ENCODE results near the gene ZBTB12.
A peak's percentile ranks its signal among the peaks of the same experiment; 100 is the strongest.
"Not testable (repeated sequence)": the region's sequence is repeated elsewhere in the genome, so short reads cannot be mapped to it uniquely, and the experiment has no call there.

Gene ZBTB12

GRCh38 chr6:31927242-31927862, 25.5 kb upstream of the ZBTB12 start, which contains the start of gene C2:
Gene C2, plus strand, starts transcription at chr6:31927717. Its CDS starts 36 bp downstream, at chr6:31927753.
- no peak for DNase-seq
- intact Hi-C loops (cut with DNase I) = no loop called here

DNA sequence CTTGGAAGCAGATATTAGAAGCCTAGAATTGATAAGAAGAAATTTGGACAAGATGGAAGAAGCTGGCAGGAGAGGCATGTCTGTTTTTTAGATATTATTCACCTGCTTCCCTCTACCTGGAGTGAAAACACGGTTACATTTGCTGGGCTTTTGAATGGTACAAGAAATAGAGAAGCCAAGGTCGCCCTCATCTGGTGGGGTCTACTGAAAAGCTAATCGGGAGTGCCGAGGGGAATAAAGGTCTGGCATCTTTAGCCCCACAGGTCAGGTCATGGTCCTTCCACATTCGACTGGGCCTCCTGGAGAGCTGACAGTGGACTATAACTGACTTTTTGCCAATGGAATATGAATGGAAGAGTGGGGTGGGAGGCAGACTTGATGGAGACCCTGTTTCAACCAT, 21.1 kb upstream of the ZBTB12 start:
- intact Hi-C loops (cut with DNase I) = no loop called here
- DNase-seq = peak in 14 of 42 donors; percentile 10 to 61 (median 23)

DNA sequence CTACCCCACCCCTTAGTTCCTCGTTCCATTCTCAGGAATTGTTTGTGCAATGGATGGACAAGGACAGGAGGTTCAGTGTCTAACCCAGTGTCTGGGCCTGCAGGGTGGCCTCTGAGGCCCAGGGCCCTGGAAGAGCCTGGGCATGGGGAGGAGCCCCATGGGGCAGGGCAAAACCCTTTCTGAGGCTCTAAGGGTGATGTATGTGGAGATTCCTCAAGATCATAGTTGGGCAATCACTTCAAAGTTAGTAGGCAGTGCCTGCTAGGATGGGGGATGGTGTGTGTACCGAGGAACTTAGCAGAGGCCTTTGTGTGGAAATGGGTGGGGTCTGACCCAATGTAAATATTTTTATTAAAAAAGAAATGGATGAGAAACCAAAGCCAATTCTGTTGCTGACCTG, 18.9 kb upstream of the ZBTB12 start:
- intact Hi-C loops (cut with DNase I) = no loop called here
- no peak for DNase-seq

- no peak for DNase-seq
- intact Hi-C loops (cut with DNase I) = no loop called here
Observed at GRCh38 chr6:31919624-31920303, 17.9 kb upstream of the ZBTB12 start.

GRCh38 chr6:31918069-31918720, 16.3 kb upstream of the ZBTB12 start:
- intact Hi-C loops (cut with DNase I) = no loop called here

DNA sequence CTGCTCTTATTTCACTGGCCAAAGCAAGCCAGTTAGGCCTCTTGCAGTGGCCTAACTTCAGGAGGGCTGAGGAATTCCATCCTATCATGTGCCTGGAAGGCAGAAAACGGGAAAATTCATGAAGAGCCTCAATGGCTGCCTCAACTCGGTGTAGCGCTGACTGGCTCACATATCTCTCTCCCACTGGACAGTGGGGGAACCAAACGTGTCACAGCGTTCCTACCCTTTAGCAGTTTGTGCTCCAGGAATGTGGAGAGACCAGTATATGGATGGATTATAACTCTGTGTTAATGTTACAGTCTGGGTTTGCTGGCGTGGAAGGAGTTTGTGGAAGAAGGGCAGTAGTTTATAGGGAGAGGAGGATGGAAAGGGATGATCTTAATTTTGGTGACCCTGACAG, 13.9 kb upstream of the ZBTB12 start:
- DNase-seq = no peak
- intact Hi-C loops (cut with DNase I) = no loop called here

More at GRCh38 chr6:31918069-31918720, 16.3 kb upstream of the ZBTB12 start:
- DNase-seq = no peak

DNA sequence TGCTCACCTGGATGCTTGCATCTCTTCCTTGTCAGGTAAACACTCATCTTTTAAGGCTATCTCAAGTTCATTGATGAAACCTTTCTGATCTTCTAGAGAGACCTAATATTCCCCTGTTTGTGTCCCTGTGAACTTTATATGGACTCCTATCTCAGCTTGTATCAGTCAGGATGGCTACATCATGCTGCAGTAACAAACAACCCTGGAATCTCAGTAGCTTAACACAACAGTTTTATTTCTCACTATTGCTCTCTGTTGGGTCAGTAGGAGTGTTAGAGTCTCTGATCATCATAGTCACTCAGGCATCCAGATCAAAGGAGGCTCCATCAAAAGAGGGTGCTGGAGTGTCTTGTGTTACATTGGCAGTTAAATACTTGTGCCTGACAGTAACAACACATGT, 13.5 kb upstream of the ZBTB12 start:
- intact Hi-C loops (cut with DNase I) = no loop called here
- DNase-seq = no peak

GRCh38 chr6:31911826-31912585, 10.1 kb upstream of the ZBTB12 start:
- no peak for DNase-seq

DNA sequence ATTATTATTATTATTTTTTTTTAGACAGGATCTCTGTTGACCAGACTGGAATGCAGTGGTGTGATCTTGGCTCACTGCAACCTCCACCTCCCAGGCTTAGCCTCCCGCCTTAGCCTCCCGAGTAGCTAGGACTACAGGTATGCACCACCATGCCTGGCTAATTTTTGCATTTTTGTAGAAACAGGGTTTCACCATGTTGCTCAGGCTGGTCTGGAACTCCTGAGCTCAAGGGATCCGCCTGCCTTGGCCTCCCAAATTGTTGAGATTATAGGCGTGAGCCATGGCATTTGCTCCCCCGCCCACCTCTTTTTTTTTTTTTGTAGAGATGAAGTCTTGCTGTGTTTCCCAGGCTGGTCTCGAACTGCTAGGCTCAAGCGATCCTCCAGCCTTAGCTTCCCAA, 7.4 kb upstream of the ZBTB12 start:
- DNase-seq; intact Hi-C loops (cut with DNase I): not testable (repeated sequence)

More at GRCh38 chr6:31911826-31912585, 10.1 kb upstream of the ZBTB12 start:
- intact Hi-C loops (cut with DNase I) = no loop called here

- DNase-seq = no peak
- intact Hi-C loops (cut with DNase I) = no loop called here
Observed at GRCh38 chr6:31908791-31909190, 6.9 kb upstream of the ZBTB12 start.

- DNase-seq; intact Hi-C loops (cut with DNase I): not testable (repeated sequence)
Observed at GRCh38 chr6:31908255-31908654, 6.4 kb upstream of the ZBTB12 start.

DNA sequence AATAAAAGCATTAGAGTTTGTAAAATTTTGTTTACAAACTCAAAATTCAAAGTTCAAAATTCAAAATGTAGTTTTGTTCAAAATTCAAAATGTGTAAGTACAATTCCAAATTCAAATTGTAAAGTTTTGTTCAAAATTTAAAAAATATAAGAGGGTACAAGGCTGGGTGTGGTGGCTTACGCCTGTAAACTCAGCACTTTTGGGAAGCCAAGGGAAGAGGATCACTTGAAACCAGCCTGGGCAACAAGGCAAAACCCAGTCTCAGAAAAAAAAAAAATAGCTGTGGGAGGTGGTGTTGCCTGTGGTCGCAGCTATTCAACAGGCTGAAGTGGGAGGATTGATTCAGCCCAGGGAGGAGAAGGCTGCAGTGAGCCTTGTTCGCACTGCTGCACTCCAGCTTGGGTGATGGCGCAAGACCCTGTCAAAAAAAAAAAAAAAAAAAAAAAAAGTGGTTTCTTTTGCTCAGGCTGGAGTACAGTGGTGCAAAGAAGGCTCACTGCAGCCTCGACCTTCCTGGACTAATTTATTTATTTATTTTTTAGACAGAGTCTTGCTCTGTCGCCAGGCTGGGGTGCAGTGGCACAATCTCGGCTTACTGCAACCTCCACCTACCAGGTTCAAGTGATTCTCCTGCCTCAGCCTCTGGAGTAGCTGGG, 5.4 kb upstream of the ZBTB12 start:
- intact Hi-C loops (cut with DNase I) = no loop called here
- DNase-seq = no peak

DNA sequence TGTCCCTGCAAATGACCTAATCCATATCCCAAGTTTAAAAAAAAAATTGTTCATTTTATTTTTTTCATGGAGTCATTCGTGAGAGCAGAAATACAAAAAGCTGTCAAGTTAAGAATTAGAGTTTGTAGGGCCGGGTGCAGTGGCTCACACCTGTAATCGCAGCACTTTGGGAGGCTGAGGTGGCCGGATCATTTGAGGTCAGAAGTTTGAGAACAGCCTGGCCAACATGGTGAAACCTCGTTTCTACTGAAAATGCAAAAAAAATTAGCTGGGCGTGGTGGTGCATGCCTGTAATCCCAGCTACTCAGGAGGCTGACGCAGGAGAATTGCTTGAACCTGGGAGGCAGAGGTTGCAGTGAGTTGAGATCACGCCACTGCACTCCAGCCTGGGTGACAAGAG, 4.8 kb upstream of the ZBTB12 start:
- intact Hi-C loops (cut with DNase I); DNase-seq: not testable (repeated sequence)

- intact Hi-C loops (cut with DNase I) = no loop called here
- no peak for DNase-seq
Observed at GRCh38 chr6:31906122-31906521, 4.2 kb upstream of the ZBTB12 start.

DNA sequence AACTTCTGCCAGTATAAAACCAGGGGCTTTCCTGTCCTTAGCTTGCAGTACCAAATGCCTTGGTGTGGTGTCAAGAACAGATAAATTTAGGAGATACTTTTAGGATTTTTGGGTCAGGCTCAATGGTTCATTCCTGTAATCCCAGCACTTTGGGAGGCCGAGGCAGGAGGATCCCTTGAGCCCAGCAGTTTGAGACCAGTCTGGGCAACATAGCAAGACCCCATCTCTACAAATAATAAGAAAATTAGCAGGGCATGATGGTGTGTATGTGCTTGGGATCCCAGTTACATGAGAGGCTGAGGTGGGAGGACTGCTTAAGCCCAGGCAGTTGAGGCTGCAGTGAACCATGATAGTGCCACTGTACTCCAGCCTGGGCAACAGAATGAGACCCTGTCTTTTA, 3.2 kb upstream of the ZBTB12 start:
- DNase-seq = no peak

DNA sequence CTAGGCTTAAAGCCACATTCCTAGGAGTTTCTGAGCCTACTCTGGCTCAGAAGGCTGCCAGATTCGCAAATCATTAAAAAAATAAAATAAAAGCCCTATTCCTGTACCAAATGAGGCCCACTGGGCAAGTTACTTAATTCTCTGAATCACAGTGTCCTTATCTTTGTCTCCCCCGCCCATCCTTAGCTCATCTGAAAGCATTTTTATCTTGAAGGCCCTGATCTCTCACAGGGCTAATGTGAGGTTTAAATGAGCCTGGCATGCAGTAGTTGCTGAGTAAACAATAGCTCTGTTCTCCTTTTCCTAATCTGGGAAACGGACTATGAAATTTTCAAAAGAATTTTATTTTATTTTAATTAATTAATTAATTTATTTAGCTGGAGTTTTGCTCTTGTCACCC, 2.1 kb upstream of the ZBTB12 start:
- no peak for DNase-seq
- intact Hi-C loops (cut with DNase I) = loop anchor here (5.0 kb wide), 1 partner anchor 48 kb away; no protein-coding TSS in a partner anchor

More for the DNA sequence above, 3.2 kb upstream of the ZBTB12 start:
- intact Hi-C loops (cut with DNase I) = no loop called here

GRCh38 chr6:31901415-31901952, 402 bp downstream of the ZBTB12 start:
- peak in 37 of 42 donors; percentile 32 to 85 (median 71) for DNase-seq
- intact Hi-C loops (cut with DNase I) = loop anchor here (5.0 kb wide), 1 partner anchor 51 kb away; no protein-coding TSS in a partner anchor

DNA sequence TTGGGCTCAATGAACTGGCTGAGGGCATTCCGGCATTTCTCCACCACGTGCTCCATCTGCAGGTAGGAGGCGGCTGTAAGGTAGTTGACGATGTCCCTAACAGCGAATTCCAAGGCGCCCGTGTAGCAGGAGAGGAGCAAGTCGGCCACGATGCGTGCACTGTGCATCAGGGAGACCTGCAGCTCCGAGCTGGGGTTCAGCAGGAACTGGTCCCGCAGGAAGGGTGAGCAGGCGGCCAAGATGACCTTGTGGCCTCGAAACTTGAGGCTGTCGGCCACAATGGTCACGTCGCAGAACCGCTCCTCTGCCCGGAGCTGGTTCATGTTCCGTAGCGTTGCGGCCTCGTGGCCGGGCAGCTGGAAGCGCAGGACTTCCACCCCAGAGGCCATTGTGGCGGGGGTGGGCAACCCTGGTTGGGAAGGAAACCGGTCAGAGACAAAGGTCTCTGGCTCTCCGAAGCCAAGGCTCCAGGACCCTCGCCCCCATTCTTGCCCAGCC, 920 bp downstream of the ZBTB12 start:
- intact Hi-C loops (cut with DNase I) = loop anchor here (5.0 kb wide), 1 partner anchor 51 kb away; no protein-coding TSS in a partner anchor
- peak in 21 of 42 donors; percentile 3 to 47 (median 27) for DNase-seq
